GM12872 (cell line): ENCODE data around the gene NEDD9.

Experiments
- CTCF ChIP-seq: IDR thresholded peaks from 3 replicates; pipeline ENCODE4 v1.5.1; 2011; ENCODE audit warnings: low read depth, mild to moderate bottlenecking, low read length, moderate library complexity; ENCODE audit not compliant: insufficient read depth

Gene NEDD9

GRCh38 chr6:11270030-11271027, 37.9 kb upstream of the NEDD9 start:
- TF ChIP-seq CTCF: no peak

- no peak for TF ChIP-seq CTCF
Measured at GRCh38 chr6:11268978-11269377, 36.5 kb upstream of the NEDD9 start.

- no peak for TF ChIP-seq CTCF
Measured at GRCh38 chr6:11266926-11267325, 34.5 kb upstream of the NEDD9 start.

- TF ChIP-seq CTCF: no peak
Measured at GRCh38 chr6:11265932-11266331, 33.5 kb upstream of the NEDD9 start.

GRCh38 chr6:11264100-11264499, 31.6 kb upstream of the NEDD9 start:
- TF ChIP-seq CTCF: no peak

GRCh38 chr6:11263291-11263775, 30.9 kb upstream of the NEDD9 start:
- TF ChIP-seq CTCF: no peak

- TF ChIP-seq CTCF: no peak
Measured at GRCh38 chr6:11262242-11262641, 29.8 kb upstream of the NEDD9 start.
